Stimulated activated CD4-positive, alpha-beta T cell treated with anti-CD3 and anti-CD28 coated beads, TNF-alpha, amount 100 ng/mL, for 24 hours (primary cell): ENCODE results near the gene MMP24OS.

Source experiments
- DNase-seq, 3 experiments: peaks; one replicate each; pipeline ENCODE4 v3.0.0-alpha.2; 2020; ENCODE audit warnings: low read depth in 3 of 3

MMP24OS gene

DNA sequence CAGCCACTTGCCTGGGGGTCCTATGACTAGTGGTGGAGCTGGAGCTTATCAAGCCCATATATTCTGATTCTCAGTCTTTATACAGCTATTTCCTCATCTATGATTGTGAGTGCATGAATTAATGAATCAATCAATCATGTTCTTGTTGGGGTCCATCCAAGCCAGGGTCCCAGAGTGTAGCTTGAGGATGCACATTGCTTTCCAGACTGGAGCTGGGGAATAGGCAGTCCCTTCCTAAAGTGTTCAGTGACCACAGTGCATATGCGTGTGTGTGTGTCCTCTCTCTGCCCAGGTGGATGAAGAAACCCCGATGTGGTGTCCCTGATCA lies 26.3 kb downstream of the MMP24OS start:
- DNase-seq: no peak

DNA sequence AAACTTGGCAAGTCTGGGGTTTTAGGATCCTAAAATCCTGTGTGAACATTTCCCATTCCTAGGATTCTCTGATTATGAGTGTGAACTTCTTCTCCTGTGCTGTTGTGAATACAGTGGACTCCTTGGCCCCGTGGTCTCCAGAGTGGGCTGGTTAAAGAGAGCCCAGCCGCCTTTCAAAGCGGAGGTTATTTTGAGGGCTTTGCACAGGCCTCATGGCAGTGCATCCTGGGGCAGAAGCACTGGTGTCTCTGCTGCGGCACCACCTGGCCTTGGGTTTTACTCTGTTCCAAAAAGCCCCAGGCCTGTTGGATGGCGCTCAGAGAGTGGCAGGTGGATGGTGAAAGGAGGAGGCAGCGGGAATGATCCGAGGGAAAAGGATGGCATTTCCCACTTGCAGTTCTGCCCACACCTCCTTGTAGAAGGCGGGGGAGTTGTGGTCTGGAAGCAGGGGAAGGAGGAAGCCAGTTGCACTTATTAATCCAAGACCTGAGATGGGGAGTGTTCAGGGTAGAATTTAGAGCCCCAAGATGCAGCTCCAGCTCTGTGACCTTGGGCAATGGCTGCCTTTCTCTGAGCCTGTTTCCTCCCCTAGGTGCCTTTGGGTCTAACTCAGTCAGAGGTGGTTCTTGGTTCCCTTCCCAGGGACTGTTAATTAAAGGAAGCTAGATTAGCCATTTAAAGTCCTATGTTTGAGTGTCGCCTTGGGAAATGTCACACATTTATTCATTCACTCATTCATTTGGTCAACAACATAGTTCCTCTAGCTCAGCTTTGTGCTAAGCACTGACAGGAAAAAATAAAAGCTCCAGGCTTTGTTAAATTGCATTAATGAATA lies 29.1 kb downstream of the MMP24OS start:
- DNase-seq: no peak

DNA sequence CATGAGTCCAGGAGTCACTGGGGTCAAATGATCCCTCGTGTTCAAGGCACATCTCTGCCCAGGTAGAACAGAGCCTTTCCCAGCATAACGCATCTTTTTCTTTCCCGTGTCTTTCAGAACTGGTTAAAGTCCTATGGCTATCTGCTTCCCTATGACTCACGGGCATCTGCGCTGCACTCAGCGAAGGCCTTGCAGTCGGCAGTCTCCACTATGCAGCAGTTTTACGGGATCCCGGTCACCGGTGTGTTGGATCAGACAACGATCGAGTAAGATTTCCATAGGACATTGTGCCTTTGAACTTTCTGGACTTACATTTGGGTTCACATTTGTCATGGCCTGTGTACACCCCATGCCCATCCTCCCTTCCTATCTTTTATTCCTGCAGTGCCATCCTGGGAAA lies 31.2 kb downstream of the MMP24OS start:
- DNase-seq: no peak

DNA sequence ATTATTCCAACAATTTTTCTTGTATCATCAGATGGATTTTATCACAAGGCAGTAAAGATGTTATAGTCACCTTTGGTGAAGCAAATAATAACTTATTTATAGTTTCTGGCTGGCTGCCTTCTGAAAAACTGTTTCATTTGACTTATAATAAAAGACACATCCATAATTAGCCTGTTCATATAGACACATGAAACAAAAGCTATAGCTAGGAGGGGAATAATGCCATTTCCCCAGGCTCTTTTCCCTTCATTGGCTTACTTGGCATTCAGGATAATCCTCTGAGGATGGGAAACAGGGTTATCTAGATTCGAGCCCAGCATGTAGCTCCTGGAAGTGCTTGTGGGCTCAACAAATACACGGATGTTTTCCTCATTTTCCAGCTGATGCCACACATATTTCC lies 33.9 kb downstream of the MMP24OS start:
- no peak for DNase-seq

DNA sequence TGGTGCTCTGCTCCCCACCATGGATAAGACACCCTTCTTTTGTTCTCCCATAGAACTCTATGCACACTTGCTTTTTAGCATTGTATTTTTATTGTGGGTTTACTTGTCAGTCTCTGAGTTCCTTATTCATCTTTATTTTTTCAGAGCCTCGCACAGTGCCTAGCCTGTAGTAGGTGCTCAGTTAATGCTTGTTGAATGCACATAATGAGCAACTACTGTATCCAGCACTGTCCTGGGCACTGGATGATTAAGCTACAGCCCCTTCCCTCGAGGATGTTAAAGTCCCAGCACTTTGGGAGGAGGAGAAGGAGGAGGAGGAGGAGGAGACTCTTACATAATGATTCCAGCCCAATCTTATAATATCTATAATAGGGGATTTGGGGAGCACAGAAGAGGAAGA lies 34.6 kb downstream of the MMP24OS start:
- no peak for DNase-seq

DNA sequence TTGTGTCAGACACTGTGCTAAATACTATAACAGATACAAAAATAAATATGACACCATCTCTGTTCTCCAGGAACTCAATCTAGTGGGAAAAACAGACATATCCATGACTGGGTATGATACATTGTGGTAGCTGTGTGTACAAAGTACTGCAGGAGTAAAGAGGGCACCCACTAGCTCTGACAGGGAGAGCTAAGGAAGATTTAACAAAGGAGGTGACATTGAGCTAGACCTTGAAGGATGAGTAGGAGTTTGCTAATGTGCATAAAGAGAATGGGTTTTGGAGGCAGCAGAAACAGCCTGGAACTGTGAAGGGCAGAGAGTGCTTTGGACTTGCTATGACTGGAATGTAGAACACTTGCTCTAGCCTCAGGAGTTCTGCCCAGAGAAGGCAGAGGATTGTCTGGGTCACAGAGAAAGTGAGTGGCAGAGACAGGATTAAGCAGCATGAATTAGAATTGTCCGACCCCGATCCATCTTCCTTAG lies 37.1 kb downstream of the MMP24OS start:
- DNase-seq: no peak

DNA sequence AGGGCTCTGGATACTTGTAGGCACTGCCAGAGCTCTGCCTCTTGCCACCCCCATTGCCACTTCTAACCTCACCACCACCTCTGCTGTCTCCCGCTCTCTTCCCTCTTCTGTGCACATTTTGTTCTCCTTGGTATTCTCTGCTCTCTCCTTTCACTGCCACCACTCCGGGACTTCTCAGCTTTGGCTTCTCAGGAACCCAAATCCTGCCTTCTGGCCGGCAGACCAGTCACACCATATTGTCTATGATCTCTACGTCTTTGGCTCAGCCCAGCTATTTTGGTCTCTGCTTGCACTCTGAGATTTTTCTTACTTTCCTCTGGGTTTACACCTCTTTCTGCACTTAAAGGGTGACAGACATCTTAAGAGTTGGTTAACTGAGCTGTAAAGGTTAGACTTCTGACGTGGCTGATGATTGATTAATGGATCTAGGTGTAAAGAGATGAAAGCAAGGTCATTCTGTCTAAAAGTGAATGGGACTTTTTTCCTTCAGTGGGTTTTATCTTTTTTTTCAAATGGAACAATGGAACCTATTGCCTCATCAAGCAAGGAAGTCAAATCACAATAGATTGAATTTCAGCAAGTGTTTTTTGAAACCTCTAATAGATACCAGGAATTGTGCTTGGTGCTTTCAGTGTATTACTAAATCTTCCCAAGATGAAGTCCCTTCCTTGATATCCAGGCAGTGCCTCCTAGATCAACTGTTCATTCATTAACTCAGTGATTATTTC lies 37.7 kb downstream of the MMP24OS start:
- no peak for DNase-seq

DNA sequence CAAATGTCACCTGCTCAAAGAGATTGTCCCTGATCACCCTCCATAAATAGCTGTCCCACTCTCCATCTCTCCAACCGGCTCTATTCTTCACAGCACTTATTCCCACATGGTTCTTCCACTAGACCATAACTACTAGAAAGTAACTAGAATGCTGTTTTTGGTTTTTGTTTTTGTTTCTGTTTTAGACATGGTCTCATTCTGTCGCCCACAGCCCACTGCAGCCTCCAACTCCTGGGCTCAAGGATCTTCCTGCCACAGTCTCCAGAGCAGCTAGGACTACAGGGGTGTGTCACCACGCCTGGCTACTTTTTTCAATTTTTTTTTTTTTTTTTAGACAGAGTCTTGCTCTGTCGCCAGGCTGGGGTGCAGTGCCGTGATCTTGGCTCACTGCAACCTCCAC lies 39.2 kb downstream of the MMP24OS start:
- no peak for DNase-seq

DNA sequence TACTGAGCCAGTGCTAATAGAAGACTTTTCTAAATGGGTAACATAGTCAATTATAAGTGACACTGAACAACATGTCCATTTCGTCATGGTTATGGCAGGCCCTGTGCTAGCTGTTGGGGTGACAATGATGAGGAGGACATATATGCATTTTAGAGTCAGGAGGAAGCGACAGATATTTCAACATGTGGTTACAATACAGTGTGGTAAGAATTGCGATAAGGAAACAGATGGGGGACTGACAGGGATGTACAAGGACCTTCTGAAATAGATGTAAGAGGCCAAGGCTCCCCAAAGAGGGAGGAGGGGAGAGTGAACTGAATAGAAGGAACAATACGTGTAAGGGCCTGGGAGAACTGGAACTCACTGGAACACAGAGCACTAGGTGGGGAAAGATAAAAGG lies 39.8 kb downstream of the MMP24OS start:
- no peak for DNase-seq

DNA sequence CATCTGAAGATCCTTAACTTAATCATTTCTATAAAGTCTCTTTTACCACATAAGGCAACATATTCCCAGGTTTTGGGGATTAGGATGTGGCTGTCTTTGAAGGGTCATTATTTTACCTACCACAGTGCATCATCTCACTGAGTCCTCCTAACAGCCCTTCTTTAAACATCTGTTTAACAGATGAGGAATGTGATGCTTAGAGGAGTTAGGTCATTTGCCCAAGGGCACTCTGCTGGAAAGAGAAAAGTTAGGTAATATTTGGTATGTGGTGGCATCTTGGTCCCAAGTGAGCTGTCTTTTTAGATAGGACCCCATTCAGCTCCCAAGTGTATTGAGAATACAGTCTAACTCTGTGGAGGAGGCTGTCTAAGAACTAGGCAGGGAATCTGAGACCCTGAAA lies 40.4 kb downstream of the MMP24OS start:
- no peak for DNase-seq

DNA sequence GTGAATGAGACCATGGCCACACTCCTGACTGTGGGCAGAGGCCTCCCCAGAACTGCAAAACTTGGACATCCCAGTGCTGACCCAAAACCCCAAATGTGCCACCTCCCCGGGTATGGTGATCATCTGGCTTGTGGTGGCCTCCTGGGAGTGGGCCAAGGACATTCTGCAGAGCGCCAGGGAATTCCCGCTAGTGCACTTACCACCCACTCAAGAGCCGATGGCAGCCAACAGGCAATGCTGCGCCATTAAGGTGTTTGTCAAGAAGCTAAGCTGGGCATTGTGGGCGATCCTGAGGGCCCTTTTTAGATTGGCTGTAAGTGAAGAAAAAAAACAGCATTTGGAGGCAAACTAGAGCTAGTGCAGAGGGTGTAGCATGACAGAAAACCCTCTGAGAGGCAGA lies 42.0 kb downstream of the MMP24OS start:
- DNase-seq: no peak

DNA sequence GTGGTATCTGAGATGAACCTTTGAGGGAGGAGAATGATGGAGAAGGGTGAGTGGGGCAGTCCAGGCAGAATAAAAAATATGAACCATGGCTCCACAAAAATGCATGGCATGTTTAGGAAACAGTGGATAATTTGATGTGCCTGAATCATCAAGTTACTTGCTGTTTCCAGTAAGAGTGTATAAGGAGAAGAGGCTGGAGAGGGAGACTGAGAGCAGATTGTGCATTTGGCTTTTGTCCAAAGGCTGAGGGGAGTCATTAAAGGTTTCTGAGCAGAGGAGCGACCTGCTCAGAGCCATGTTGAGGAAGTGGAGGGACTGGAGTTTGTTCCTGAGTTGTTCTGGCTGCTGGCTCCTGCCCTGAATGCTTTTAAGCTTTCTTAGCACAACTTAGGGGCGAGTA lies 45.3 kb downstream of the MMP24OS start:
- DNase-seq: no peak

DNA sequence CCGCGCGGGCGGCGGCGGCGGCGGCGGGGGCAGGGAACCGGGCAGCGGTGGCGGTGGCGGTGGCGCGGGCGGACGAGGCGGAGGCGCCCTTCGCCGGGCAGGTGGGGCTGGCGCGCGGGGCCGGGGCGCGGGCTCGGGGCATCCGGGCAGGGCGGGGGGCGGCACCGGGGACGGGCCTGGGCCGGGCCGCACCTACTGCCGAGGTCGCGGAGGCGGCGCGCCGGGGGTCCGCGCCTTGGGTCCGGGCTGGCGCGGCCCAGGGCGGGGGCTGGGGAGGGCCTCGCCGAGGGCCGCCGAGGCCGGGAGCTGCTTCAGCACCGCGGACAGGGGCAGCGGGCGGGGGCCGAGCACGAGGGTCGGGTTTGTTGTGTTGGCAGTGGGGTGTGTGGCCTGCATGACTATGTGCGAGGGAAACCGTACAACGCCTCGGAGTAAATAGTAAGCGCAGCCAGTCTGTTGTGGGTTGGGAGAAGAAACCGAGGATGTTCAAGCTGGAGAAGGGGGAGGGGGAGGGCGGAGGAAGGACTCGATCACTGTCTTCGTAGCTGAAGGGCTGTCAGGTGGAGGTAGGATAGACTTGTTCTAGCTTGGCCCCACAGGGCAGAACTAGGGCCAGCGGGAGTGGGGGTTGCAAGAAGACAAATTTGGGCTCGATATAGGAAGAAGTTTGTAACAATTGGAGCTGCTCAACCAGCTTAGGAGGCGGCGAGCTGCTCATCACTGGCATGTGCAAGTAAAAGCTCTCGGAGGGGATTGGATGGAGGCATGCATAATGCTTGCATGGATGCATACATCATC lies 50.8 kb downstream of the MMP24OS start:
- DNase-seq: peak; percentile 2 to 50 (median 3)
